ENCODE results near the gene CBFA2T2.

- TF ChIP-seq CTCF (IDR thresholded peaks at IDR 0.05) (no peak), EZH2 (IDR thresholded peaks at IDR 0.05; ENCODE audit: borderline replicate concordance, insufficient read depth, low read depth, low read length, poor library complexity, severe bottlenecking) (no peak)
Measured at GRCh38 chr20:33441142-33441955, 48.5 kb upstream of the CBFA2T2 start.

Data from B cell (primary cell).